Stimulated activated CD8-positive, alpha-beta memory T cell treated with anti-CD3 and anti-CD28 coated beads, Interleukin-4, amount 100 ng/mL, for 48 hours (primary cell): ENCODE data around the gene LCP1.
"Not testable (repeated sequence)": the region's sequence is repeated elsewhere in the genome, so short reads cannot be mapped to it uniquely, and the experiment has no call there.

ENCODE experiments used
- DNase-seq: peaks from one replicate; pipeline ENCODE4 v3.0.0-alpha.2; 2020

The LCP1 gene

DNA sequence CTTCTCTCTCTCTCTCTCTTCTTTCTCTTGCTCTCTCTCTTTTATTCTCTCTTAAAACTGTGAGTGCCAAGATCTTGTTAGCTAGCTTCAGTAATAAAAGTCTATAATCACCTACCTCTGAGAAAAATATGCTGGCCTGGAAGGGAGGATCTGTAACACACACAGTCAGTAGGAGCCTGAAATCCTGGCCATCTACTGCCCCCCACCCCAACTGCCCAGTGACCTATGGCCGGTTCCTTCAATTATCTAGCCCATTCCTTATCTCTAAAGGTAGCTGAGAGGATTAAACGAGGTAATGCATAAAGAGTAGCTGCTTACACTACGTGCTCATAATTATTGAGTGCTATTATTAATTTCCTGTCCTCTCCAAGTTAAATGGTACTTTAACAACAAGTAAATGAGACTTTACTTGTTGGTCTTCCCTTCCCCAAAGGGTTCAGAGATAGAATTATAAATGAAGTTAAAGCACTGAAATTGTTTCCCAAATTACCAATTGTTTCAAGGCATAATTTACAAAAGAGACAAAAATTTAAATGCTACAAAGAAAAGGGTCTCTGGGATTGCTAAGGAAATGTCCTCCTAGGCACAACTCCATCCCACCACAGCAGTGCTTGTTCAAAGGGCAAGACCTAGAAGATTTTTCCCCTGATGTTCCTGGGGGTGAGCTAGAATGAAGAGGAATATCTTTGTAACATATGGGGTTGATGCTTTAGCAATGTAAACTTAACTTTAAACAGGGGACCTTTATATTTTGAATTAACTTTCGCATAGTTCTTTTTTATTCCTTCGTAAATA is 1.8 kb downstream of the LCP1 start:
- DNase-seq = no peak

DNA sequence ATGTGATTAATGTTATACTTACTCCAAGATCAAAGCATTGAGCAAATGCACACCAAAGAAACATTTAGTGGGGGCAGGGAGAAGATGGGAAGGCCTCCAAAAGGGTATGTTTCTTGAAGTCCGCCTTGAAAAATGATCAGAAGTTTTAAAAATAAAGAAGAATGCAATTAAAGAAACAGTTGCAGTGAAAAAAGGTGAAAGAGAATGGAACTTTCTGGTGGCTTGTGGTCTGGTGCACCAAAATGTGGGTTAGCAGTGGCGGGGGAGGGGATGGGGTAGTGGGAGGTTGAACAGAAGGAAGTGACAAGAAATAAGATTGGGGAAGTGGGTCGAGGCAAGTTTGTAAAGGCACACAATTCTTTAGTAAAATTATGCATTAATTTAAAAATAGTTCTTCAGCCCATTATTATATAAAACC is 2.5 kb downstream of the LCP1 start:
- DNase-seq = peak; percentile 83

DNA sequence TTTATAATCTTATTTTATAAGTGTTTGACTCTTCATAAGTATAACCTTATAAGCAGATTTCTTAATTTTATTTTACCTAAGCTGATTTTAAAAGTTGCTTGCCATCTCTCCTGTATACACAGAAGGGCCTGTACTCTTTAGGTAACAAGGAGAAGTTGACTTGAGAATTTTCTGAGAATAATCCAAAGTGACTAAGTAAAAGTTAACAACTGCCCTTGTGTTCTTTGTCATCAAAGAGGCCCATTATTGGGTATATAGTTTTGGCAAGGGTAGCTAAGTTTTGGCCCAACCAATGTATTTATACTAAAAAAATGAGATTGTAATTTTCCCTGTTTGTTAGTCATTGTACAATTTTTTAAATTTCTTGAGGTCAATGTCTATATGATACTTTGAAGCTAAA is 3.2 kb downstream of the LCP1 start:
- no peak for DNase-seq

DNA sequence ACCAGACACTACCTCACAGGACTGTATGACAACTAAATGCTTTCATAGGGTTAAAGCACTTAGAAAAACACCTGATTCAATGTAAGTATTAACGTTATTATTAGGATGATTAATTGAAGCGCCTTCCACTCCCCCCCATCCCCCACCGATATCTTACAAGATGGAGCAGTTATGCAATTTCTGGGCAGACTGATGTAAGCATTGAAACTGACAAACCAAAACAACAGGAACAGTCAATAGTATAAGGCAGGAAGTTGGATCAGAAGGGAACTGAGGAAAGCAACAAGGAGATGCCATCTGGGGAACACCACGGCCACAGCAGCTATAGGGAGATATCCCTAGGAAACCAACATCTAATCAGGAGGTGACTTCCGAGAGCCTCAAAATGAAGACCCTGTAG is 3.8 kb downstream of the LCP1 start:
- no peak for DNase-seq

DNA sequence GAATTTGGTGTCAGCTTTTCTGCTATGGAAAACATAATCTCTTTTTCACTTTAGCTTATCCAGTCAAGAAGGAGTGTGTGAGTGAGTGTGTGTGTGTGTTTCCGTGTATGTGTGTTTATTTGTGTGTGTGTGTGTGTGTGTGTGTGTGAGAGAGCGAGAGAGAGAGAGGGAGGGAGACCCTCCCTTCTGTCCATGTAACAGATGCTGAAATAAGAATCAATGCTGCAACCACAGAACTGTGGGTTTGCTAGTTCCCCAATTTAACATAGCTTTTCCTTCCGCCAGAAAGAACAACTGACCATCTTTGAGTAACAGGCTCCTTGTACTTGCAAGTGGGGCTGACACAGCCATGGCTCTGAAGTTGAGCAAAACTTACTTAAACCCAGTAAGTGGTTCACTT is 5.2 kb downstream of the LCP1 start:
- no peak for DNase-seq

DNA sequence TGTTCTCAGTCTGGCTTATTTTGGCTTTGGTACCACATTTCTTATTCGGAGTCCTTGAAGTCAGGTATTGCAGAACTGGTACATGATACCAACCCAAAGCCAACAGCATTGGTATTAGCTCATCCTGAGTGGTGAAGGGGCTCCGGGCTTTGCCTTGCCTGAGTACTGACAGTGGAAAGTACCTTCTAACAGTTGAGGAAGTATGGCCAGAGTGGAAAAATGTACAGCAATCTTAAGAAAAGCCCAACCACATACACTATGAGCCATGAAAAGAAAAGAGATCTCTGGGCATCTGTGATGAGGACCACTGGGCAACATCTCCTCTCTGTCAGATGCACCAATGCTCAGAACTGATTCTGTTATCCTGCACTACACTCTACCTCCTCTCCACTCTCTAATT is 8.3 kb downstream of the LCP1 start:
- no peak for DNase-seq

DNA sequence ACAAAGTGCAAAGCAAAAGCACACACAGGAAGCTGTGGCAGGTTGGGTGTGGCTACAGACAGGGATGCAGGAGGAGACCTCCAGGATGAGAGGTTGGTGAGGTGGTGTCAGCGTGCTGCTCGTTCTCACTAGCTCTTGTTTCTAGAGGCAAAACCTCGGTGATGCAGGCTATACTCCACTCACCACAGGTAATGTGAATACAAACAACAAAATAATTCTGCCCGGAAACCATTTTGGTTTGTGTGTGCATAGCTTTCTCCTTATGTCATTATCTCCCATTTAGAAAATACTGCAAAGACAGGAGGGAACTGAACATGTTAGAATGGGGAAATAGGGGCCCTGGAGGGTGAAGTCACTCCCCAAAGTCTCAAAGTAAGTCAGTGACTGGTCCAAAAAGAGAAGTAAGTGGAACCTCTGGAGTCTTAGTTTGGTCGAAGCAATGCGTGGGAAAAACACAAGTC is 9.4 kb downstream of the LCP1 start:
- peak; percentile 57 for DNase-seq

DNA sequence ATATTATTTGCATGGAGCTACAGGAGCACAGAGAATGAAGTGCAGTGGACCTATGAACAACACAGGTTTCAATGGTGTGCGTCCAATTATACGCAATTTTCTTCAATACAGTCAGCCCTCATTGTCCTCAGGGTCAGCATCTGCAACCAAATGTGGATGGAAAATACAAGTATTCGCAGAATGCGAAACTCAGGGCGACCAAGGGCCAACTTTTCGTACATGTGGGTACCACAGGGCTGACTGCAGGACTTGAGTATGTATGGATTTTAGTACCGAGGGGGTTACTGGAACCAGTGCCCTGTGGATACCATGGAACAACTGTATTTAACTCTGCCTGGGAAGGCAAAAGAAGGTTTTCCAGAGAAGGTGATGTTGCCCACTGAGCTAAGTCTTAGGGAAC is 10.2 kb downstream of the LCP1 start:
- DNase-seq = no peak

GRCh38 chr13:46171217-46171616 is 10.8 kb downstream of the LCP1 start:
- no peak for DNase-seq

DNA sequence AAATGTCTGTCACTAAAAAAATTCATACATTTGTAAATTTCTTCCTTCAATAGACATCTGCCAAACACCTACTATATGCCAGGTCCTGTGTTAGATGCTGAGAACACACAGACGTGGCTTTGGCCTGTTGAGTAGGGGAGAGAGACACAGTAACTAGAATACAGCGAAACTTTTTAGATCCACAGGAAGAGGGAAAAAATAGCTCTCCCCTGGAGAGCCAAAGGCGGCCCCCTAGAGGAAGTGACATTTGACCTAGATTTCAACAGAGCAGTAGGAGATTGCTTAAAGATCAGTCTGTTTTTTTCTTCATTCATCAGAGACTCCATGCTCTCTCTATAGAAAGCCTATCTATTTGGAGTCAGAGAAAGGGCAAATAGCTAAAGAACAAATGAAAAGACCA is 11.3 kb downstream of the LCP1 start:
- no peak for DNase-seq

DNA sequence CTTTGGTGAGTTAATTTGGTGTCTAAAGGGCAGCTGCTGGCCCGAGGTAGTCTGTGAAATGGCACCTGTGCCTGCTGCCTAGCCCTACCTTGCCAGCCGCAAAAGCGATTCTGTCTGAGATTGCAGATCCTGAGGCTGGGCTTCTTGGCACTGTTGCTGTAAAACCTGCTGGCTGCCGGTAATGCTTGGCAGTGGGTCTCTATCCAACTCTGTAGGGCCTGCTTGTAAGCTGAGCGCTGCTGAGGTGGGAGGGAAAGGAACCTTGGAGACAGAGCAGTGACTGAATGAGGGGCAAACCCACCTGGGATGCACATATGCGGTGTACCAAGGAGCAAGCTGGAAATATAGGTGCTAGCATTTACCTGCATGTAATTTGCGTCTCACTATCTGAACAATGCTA is 11.7 kb downstream of the LCP1 start:
- no peak for DNase-seq

- DNase-seq = no peak
These were observed 12.2 kb downstream of the LCP1 start for GRCh38 chr13:46169758-46170157.

GRCh38 chr13:46168783-46169182 is 13.2 kb downstream of the LCP1 start:
- no peak for DNase-seq

- DNase-seq = peak; percentile 64
These were observed 13.6 kb downstream of the LCP1 start for GRCh38 chr13:46168341-46168740.

GRCh38 chr13:46166947-46167610 is 14.9 kb downstream of the LCP1 start:
- DNase-seq = no peak

DNA sequence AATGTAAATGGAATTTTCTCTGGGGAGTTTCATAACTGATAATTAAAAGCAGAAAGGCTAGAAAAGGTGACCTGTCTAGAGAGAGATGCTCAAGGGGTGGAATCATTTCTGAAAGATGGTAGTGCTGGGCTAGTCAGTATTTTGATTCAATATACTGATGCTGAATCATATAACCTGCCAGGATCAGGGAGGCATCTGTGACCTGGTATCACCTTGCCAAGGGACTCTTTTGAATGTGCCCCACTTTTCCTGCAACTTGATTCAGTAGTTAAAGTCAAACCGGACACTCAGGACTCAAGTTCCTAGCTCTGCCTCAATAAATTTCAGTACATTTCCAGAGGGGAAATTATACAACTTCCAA is 15.8 kb downstream of the LCP1 start:
- DNase-seq = no peak

DNA sequence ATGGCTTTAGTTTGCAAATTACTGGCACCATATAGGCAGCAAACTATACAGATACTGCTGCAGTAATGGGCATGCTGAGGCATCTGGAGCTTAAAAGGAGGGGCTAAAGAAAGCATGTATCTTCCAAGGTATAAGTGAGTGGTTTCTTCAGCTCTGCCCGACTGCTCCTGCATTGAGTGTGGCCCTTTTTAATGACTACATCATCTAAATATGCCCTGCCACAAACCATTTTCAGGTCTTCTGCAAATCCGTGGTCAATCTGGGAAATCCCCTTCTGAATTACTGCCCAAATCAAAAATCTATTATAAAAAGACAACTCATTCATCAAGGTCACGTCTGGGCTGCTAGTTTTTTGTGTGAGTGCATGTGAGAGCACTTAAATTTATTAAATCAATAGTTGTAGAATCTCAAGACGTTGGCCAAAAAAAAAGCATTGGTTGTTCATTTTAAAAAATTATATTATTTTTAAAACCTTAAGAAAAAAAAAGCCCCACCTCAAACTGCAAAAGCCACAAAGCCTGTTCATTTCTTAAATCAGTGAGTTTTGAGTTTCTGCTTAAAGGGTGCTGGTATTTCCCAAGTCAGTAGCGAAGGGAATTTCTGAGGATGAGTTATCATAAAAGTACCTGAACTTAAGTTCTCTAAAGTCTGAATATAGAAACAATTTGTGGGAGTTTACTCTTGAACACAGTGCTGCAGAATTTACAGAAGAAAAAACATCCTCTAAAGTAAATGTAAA is 16.3 kb downstream of the LCP1 start:
- peak; percentile 58 for DNase-seq

- DNase-seq = no peak
These were observed 17.3 kb downstream of the LCP1 start for GRCh38 chr13:46164661-46165060.

DNA sequence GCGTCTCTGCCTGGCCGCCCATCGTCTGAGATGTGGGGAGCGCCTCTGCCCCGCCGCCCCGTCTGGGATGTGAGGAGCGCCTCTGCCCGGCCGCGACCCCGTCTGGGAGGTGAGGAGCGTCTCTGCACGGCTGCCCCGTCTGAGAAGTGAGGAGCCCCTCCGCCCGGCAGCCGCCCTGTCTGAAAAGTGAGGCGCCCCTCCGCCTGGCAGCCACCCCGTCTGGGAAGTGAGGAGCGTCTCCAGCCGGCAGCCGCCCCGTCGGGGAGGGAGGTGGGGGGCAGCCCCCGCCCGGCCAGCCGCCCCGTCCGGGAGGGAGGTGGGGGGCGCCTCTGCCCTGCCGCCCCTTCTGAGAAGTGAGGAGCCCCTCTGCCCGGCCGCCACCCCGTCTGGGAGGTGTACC is 19.2 kb downstream of the LCP1 start:
- not testable (repeated sequence) for DNase-seq

DNA sequence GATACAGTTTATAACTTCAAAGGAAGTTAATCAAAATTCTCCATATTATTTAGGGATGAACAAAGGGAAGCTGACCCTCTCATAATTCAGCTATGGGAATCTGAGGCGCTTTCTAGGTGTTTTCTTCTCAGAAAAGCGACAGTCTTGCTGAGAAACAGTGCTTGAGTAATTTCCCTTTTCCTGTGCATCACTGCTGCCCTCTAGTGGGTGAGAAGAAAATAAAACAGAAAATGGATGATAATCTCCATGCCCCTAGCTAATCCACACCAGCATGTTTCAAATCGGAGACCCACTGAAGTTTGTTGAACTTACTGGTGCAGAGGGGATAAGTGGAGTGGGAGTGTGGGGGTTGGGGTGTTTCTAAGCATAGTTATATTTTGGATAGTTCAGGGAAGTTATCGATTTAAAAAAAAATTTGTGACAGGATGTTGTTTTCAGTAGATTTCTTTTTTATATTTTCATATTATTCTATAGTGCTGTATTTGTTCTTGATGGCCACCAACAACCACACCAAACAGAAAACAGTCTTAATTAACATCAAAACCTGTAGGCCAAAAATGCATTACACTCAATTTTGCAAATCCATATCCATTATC is 21.4 kb downstream of the LCP1 start:
- DNase-seq = no peak

GRCh38 chr13:46160065-46160464 is 21.9 kb downstream of the LCP1 start:
- DNase-seq = no peak

GRCh38 chr13:46158983-46159382 is 23.0 kb downstream of the LCP1 start:
- no peak for DNase-seq

- DNase-seq = no peak
These were observed 23.8 kb downstream of the LCP1 start for GRCh38 chr13:46158222-46158621.
